Nephron progenitor cell (in vitro differentiated cells): ENCODE data around the gene PLEKHM3.

ENCODE experiments used
- DNase-seq: peaks from one replicate; pipeline ENCODE4 v3.0.0; 2021
- H3K27ac Mint-ChIP-seq: 2 replicates; pipeline ENCODE4 v1.8.0; 2021; ENCODE audit warnings: mild to moderate bottlenecking, moderate library complexity, mixed read lengths
- H3K27me3 Mint-ChIP-seq: 2 replicates; pipeline ENCODE4 v1.8.0; 2021; ENCODE audit warnings: mild to moderate bottlenecking, low read depth, mixed read lengths; ENCODE audit not compliant: poor library complexity
- H3K36me3 Mint-ChIP-seq: 2 replicates; pipeline ENCODE4 v1.8.0; 2021; ENCODE audit warnings: low read depth, mixed read lengths
- H3K4me1 Mint-ChIP-seq: 2 replicates; pipeline ENCODE4 v1.8.0; 2021; ENCODE audit warnings: mixed read lengths
- H3K4me3 Mint-ChIP-seq: 2 replicates; pipeline ENCODE4 v1.8.0; 2021; ENCODE audit warnings: mild to moderate bottlenecking, moderate library complexity, mixed read lengths
- H3K9me3 Mint-ChIP-seq: 2 replicates; pipeline ENCODE4 v1.8.0; 2021; ENCODE audit warnings: mild to moderate bottlenecking, moderate library complexity, mixed read lengths
- CTCF ChIP-seq: fragments of 200-600 bp; sonication (generic); IDR thresholded peaks from 2 replicates; pipeline ENCODE4 v1.5.0; 2021; ENCODE audit warnings: antibody characterized with exemption

The PLEKHM3 gene

GRCh38 chr2:208006337-208006736, 19.0 kb downstream of the PLEKHM3 start:
- Mint-ChIP-seq H3K9me3 (no peaks in the 10 kb centered on the region), H3K4me1 (no peaks in the 10 kb centered on the region), H3K36me3 (peaks cover 6% of the 10 kb centered on the region), H3K4me3 (no peak overlapping the region), H3K27ac (no peak overlapping the region), H3K27me3 (peaks cover 5% of the 10 kb centered on the region)
- no peak for DNase-seq
- no peak for TF ChIP-seq CTCF

GRCh38 chr2:208001924-208002323, 23.4 kb downstream of the PLEKHM3 start:
- no peak for DNase-seq
- TF ChIP-seq CTCF, result no peak
- Mint-ChIP-seq H3K4me1 (no peaks in the 10 kb centered on the region), H3K27ac (no peak overlapping the region), H3K4me3 (no peak overlapping the region), H3K27me3 (peaks cover 3% of the 10 kb centered on the region), H3K9me3 (no peaks in the 10 kb centered on the region), H3K36me3 (peaks cover 26% of the 10 kb centered on the region)

GRCh38 chr2:208000701-208001395, 24.5 kb downstream of the PLEKHM3 start:
- Mint-ChIP-seq H3K27ac (no peak overlapping the region), H3K36me3 (peaks cover 26% of the 10 kb centered on the region), H3K27me3 (peaks cover 3% of the 10 kb centered on the region), H3K9me3 (no peaks in the 10 kb centered on the region), H3K4me1 (no peaks in the 10 kb centered on the region), H3K4me3 (no peak overlapping the region)
- no peak for DNase-seq
- TF ChIP-seq CTCF, result no peak

GRCh38 chr2:207996848-207997247, 28.5 kb downstream of the PLEKHM3 start:
- Mint-ChIP-seq H3K27me3 (no peaks in the 10 kb centered on the region), H3K4me3 (no peak overlapping the region), H3K27ac (no peak overlapping the region), H3K9me3 (no peaks in the 10 kb centered on the region), H3K36me3 (peaks cover 25% of the 10 kb centered on the region), H3K4me1 (no peaks in the 10 kb centered on the region)
- no peak for TF ChIP-seq CTCF
- no peak for DNase-seq

GRCh38 chr2:207995887-207996286, 29.4 kb downstream of the PLEKHM3 start:
- Mint-ChIP-seq H3K27ac (no peak overlapping the region), H3K9me3 (no peaks in the 10 kb centered on the region), H3K4me1 (no peaks in the 10 kb centered on the region), H3K4me3 (no peak overlapping the region), H3K27me3 (no peaks in the 10 kb centered on the region), H3K36me3 (peaks cover 15% of the 10 kb centered on the region)
- TF ChIP-seq CTCF, result no peak
- no peak for DNase-seq

- TF ChIP-seq CTCF, result no peak
- Mint-ChIP-seq H3K27me3 (no peaks in the 10 kb centered on the region), H3K9me3 (no peaks in the 10 kb centered on the region)
Measured at GRCh38 chr2:207993151-207993763, 32.1 kb downstream of the PLEKHM3 start.

More at GRCh38 chr2:207993151-207993763, 32.1 kb downstream of the PLEKHM3 start:
- H3K4me1 Mint-ChIP-seq, result no peaks in the 10 kb centered on the region
- no peaks in the 10 kb centered on the region for H3K36me3 Mint-ChIP-seq
- H3K27ac Mint-ChIP-seq, result no peak overlapping the region
- no peak overlapping the region for H3K4me3 Mint-ChIP-seq
- no peak for DNase-seq
